VCaP (cell line): ENCODE data around the gene DLG2.

Experiments
- H3K27ac ChIP-seq: fragments of 450-650 bp; 2 replicates; pipeline ENCODE4 v1.5.1; 2017
- TF ChIP-seq, protein P1 (sequence below): fragments of 450-650 bp; conservative IDR thresholded peaks from 2 replicates; pipeline ENCODE4 v1.5.1; 2017; ENCODE audit warnings: mild to moderate bottlenecking, moderate library complexity

The DLG2 gene

GRCh38 chr11:83564870-83565269 lies 2062.3 kb downstream of the DLG2 start:
- TF ChIP-seq, protein P1, sequence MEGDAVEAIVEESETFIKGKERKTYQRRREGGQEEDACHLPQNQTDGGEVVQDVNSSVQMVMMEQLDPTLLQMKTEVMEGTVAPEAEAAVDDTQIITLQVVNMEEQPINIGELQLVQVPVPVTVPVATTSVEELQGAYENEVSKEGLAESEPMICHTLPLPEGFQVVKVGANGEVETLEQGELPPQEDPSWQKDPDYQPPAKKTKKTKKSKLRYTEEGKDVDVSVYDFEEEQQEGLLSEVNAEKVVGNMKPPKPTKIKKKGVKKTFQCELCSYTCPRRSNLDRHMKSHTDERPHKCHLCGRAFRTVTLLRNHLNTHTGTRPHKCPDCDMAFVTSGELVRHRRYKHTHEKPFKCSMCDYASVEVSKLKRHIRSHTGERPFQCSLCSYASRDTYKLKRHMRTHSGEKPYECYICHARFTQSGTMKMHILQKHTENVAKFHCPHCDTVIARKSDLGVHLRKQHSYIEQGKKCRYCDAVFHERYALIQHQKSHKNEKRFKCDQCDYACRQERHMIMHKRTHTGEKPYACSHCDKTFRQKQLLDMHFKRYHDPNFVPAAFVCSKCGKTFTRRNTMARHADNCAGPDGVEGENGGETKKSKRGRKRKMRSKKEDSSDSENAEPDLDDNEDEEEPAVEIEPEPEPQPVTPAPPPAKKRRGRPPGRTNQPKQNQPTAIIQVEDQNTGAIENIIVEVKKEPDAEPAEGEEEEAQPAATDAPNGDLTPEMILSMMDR: no peak
- H3K27ac ChIP-seq: no peak overlapping the region

GRCh38 chr11:83558281-83558680 lies 2068.9 kb downstream of the DLG2 start:
- H3K27ac ChIP-seq: no peak overlapping the region
- TF ChIP-seq, protein P1: no peak

DNA sequence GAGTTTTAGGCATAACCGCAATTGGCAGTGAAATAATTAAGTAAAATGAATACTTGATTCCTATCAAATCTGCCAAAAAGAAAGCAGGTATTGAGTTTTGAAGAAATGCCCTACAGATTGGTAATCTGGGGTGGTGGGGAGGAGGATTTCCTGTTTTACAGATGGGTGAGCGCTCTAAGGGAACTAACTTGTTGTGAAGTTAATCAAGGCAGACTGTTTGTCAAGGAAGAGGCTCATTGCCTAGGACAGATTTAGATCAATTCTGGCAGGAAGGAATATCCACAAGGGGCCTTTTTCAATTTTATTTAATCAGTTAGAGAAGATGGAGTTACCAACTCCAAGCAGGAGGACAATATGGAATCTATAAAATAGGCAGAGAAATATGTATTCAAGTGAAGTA lies 2069.5 kb downstream of the DLG2 start:
- H3K27ac ChIP-seq: no peak overlapping the region
- TF ChIP-seq, protein P1: no peak

- no peak overlapping the region for H3K27ac ChIP-seq
Observed at GRCh38 chr11:83554876-83555275, 2072.3 kb downstream of the DLG2 start.

DNA sequence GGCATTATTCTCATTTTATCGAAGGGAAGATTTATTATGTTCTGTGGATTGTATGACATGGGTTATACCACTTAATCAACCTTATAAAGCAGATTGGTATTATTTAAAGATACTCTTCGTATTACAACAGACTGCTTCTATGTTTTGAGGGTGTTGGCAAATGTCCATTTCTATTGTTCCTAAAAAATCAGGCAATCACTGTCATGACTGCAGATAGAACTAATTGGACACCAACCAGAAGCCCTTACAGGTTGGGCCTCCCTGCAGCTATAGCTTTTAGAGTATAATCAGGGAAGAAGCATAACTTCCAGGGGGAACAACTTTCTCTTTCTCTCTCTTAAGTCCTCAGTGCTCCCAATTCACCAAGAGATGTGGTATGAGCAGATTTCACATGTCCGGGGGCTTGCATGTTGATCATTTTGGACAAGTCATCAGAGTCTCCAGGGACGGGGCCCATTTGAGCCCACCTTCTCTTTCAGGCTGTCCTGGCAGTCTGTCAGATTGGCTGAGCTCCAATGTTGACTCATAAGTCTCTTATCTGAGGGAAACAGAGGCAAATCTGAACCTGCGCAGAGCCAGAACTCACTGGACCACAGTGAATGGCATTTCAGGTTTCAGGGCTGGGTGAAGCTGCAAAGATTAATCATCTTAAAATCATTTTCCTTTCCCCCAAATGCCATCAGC lies 2077.0 kb downstream of the DLG2 start:
- TF ChIP-seq, protein P1: no peak
- no peak overlapping the region for H3K27ac ChIP-seq

More at GRCh38 chr11:83554876-83555275, 2072.3 kb downstream of the DLG2 start:
- TF ChIP-seq, protein P1: no peak

DNA sequence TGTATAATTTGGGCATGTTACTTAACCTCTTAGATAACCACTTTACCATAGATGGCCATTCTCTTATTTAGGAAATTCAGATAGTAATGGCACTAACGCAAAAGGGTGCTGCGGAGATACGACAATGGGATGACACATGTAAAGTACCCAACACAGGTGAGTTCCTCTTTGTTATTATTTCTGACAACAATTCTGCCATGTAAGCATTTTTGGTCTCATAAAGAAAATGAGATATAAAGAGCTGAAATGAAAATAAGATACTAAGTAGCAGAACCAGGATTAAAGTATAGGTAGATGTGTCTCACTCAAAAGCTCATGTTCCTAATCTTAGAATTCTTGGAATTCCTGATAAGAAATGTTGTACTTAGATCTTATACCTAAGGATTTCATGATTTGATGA lies 2080.8 kb downstream of the DLG2 start:
- no peak overlapping the region for H3K27ac ChIP-seq
- TF ChIP-seq, protein P1: no peak

GRCh38 chr11:83545494-83546260 lies 2081.5 kb downstream of the DLG2 start:
- TF ChIP-seq, protein P1: no peak
- no peak overlapping the region for H3K27ac ChIP-seq
